B cell (primary cell): ENCODE data around the gene RGS10. TPM values are rescaled to one million over a fixed set of nuclear protein-coding genes. Genes with fewer than 3 reads are reported as not detected.
A peak's percentile ranks its signal among the peaks of the same experiment; 100 is the strongest.

Experiments
- ATAC-seq: fragments of 200-7000 bp; cut with Tn5 transposase; one replicate; pipeline ENCODE4 v1.10.0; 2021; ENCODE audit warnings: low read depth, mild to moderate bottlenecking, moderate number of reproducible peaks, moderate library complexity
- CTCF ChIA-PET: fragments of 350-600 bp; sonication (Branson Sonifier 250); formaldehyde crosslinking; loops from one replicate; lab custom pipeline; 2021; ENCODE audit warnings: antibody characterized with exemption, inconsistent platforms; lab: Charles Lee
- POLR2A ChIA-PET: fragments of 350-600 bp; sonication (Branson Sonifier 250); formaldehyde crosslinking; loops from one replicate; lab custom pipeline; 2021; ENCODE audit warnings: antibody characterized with exemption; lab: Charles Lee
- DNase-seq: peaks from one replicate; pipeline ENCODE4 v3.0.0; 2013
- H2AFZ ChIP-seq: 2 replicates; pipeline ENCODE4 v1.6.1; 2012; ENCODE audit warnings: mild to moderate bottlenecking, low read depth, low read length; ENCODE audit not compliant: insufficient read depth, poor library complexity, severe bottlenecking
- H3K27ac ChIP-seq, 2 donors: 1 replicate in 1 of 2; 2 replicates in 1 of 2; pipeline ENCODE4 v1.5.1; 2012 to 2013; ENCODE audit warnings: low read length in 2 of 2, mild to moderate bottlenecking in 2 of 2, moderate library complexity in 1 of 2
- H3K27me3 ChIP-seq, 4 experiments: fragments of 200-600 bp in 1 of 4; sonication (generic) in 1 of 4; replicated peaks in 1 of 4; 1 replicate in 2 of 4; 2 replicates in 2 of 4; pipeline versions ENCODE4 v1.6.1 to v1.7.0; 2013 to 2016; ENCODE audit warnings: low read length in 3 of 4, mild to moderate bottlenecking in 2 of 4, mixed read lengths in 1 of 4, moderate library complexity in 1 of 4; ENCODE audit not compliant: insufficient read depth in 4 of 4, control insufficient read depth in 3 of 4; ENCODE audit errors: control extremely low read depth in 1 of 4
- H3K36me3 ChIP-seq, 2 experiments: replicated peaks in 1 of 2; 1 replicate in 1 of 2; 2 replicates in 1 of 2; pipeline versions ENCODE4 v1.6.1 to v1.7.1; 2013; ENCODE audit warnings: low read length in 1 of 2; ENCODE audit not compliant: insufficient read depth in 2 of 2, control insufficient read depth in 1 of 2; ENCODE audit errors: control extremely low read depth in 1 of 2, extremely low read depth in 1 of 2
- H3K4me1 ChIP-seq, 2 donors: fragments of 200-600 bp in 1 of 2; sonication (generic) in 1 of 2; 1 replicate in 1 of 2; 2 replicates in 1 of 2; pipeline versions ENCODE4 v1.5.1 to v1.6.1; 2013 to 2017; ENCODE audit warnings: low read length in 2 of 2; ENCODE audit not compliant: control insufficient read depth in 2 of 2, insufficient read depth in 2 of 2
- H3K4me2 ChIP-seq: replicated peaks from 2 replicates; pipeline ENCODE3; 2012; ENCODE audit warnings: mild to moderate bottlenecking, low read depth, low read length; ENCODE audit not compliant: poor library complexity, severe bottlenecking
- H3K4me3 ChIP-seq, 5 experiments: fragments of 200-600 bp in 1 of 5; sonication (generic) in 1 of 5; 1 replicate in 3 of 5; 2 replicates in 2 of 5; pipeline versions ENCODE4 v1.5.1 to v1.7.0; 2011 to 2016; ENCODE audit warnings: low read length in 4 of 5, mild to moderate bottlenecking in 4 of 5, low read depth in 2 of 5, control low read depth in 1 of 5, moderate library complexity in 1 of 5; ENCODE audit not compliant: insufficient read depth in 1 of 5; ENCODE audit errors: control extremely low read depth in 1 of 5, extremely low read depth in 1 of 5
- H3K79me2 ChIP-seq: fragments of 200-600 bp; sonication (generic); one replicate; pipeline ENCODE4 v1.6.0; 2016; ENCODE audit warnings: low read length; ENCODE audit not compliant: control insufficient read depth, insufficient read depth
- H3K9ac ChIP-seq: fragments of 200-600 bp; sonication (generic); 2 replicates; pipeline ENCODE4 v1.6.1; 2017; ENCODE audit warnings: mild to moderate bottlenecking, low read length, moderate library complexity
- H3K9me3 ChIP-seq, 3 donors: one replicate each; pipeline versions ENCODE4 v1.6.1 to v1.7.1; 2013; ENCODE audit warnings: low read length in 2 of 3; ENCODE audit not compliant: control insufficient read depth in 2 of 3, insufficient read depth in 1 of 3; ENCODE audit errors: control extremely low read depth in 1 of 3
- H4K20me1 ChIP-seq: 2 replicates; pipeline ENCODE4 v1.6.0; 2012; ENCODE audit warnings: mild to moderate bottlenecking, low read length; ENCODE audit not compliant: insufficient read depth, control insufficient read depth, poor library complexity, severe bottlenecking
- H3K27ac Mint-ChIP-seq: one replicate; pipeline ENCODE4 v1.8.0; 2021; ENCODE audit warnings: mixed read lengths
- H3K27me3 Mint-ChIP-seq: one replicate; pipeline ENCODE4 v1.8.0; 2021; ENCODE audit warnings: mixed read lengths
- H3K4me1 Mint-ChIP-seq: one replicate; pipeline ENCODE4 v1.8.0; 2021; ENCODE audit warnings: mixed read lengths
- H3K4me3 Mint-ChIP-seq: one replicate; pipeline ENCODE4 v1.8.0; 2021; ENCODE audit warnings: mixed read lengths
- H3K9me3 Mint-ChIP-seq: one replicate; pipeline ENCODE4 v1.8.0; 2022; ENCODE audit warnings: mixed read lengths; ENCODE audit not compliant: insufficient read depth
- EZH2 ChIP-seq: IDR thresholded peaks from 2 replicates; pipeline ENCODE4 v1.6.1; 2012; ENCODE audit warnings: borderline replicate concordance, low read depth, mild to moderate bottlenecking, moderate library complexity, low read length; ENCODE audit not compliant: insufficient read depth, poor library complexity, severe bottlenecking
- WGBS: methylation state at CpG from one replicate; pipeline ENCODE4 v1.1.5; 2013; ENCODE audit warnings: missing lambda C conversion rate; ENCODE audit not compliant: insufficient coverage; 5-methylcytosine and 5-hydroxymethylcytosine counted together
- intact Hi-C: fragments of 100-400 bp; cut with micrococcal nuclease; formaldehyde crosslinking; loops from one replicate; pipeline ENCODE4 v1.10.0; 2022
- polyA plus RNA-seq: library from polyadenylated mRNA; depleted of rRNA; stranded (reverse); fragments of >200 nt; gene quantifications from 2 replicates; pipeline ENCODE4 v1.2.3, GENCODE V29; 2012
- total RNA-seq, 2 donors: library from RNA; stranded (reverse); fragments of 120-200 nt in 1 of 2; gene quantifications; 1 replicate in 1 of 2; 2 replicates in 1 of 2; pipeline versions ENCODE4 v1.2.3 to v1.2.4, GENCODE V29; 2013 to 2022
- TF ChIP-seq, protein P1 (sequence below): fragments of 200-600 bp; IDR thresholded peaks from one replicate; pipeline ENCODE4 v1.8.0; 2022; ENCODE audit warnings: antibody characterized with exemption, mild to moderate bottlenecking

RGS10 gene
- total and polyA plus RNA-seq, 2 donors (not counting 1 experiment from before 2014, with no cell fraction given), result 10.9 to 20.3 TPM

GRCh38 chr10:119497243-119497642 is 45.3 kb downstream of the RGS10 start:
- POLR2A ChIA-PET, result no interaction called here
- H3K9me3 Mint-ChIP-seq, result no peaks in the 10 kb centered on the region
- Histone ChIP-seq H3K27ac (no peak overlapping the region), H3K4me2 (no peak overlapping the region), H3K79me2 (no peaks in the 10 kb centered on the region), H3K4me1 (peaks cover 6 to 7% of the 10 kb centered on the region in 2 donors), H3K9ac (no peak overlapping the region), H3K36me3 (peaks cover 0 to 4% of the 10 kb centered on the region in 2 experiments), H4K20me1 (no peaks in the 10 kb centered on the region), H3K4me3 (no peak overlapping the region), H3K27me3 (no peaks in the 10 kb centered on the region), H3K9me3 (no peaks in the 10 kb centered on the region), H2AFZ (no peak overlapping the region)
- H3K4me1 Mint-ChIP-seq, result peaks cover 16% of the 10 kb centered on the region
- no peaks in the 10 kb centered on the region for H3K27me3 Mint-ChIP-seq
- WGBS, result 100% methylated on average over 7 of the region's 9 CpGs
- intact Hi-C loops, result no loop called here
- no peak overlapping the region for H3K27ac Mint-ChIP-seq
- ATAC-seq (no peak), DNase-seq (no peak)
- no peak overlapping the region for H3K4me3 Mint-ChIP-seq
- no peak for TF ChIP-seq EZH2
- TF ChIP-seq, protein P1, sequence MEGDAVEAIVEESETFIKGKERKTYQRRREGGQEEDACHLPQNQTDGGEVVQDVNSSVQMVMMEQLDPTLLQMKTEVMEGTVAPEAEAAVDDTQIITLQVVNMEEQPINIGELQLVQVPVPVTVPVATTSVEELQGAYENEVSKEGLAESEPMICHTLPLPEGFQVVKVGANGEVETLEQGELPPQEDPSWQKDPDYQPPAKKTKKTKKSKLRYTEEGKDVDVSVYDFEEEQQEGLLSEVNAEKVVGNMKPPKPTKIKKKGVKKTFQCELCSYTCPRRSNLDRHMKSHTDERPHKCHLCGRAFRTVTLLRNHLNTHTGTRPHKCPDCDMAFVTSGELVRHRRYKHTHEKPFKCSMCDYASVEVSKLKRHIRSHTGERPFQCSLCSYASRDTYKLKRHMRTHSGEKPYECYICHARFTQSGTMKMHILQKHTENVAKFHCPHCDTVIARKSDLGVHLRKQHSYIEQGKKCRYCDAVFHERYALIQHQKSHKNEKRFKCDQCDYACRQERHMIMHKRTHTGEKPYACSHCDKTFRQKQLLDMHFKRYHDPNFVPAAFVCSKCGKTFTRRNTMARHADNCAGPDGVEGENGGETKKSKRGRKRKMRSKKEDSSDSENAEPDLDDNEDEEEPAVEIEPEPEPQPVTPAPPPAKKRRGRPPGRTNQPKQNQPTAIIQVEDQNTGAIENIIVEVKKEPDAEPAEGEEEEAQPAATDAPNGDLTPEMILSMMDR, result no peak
- CTCF ChIA-PET, result no interaction called here

DNA sequence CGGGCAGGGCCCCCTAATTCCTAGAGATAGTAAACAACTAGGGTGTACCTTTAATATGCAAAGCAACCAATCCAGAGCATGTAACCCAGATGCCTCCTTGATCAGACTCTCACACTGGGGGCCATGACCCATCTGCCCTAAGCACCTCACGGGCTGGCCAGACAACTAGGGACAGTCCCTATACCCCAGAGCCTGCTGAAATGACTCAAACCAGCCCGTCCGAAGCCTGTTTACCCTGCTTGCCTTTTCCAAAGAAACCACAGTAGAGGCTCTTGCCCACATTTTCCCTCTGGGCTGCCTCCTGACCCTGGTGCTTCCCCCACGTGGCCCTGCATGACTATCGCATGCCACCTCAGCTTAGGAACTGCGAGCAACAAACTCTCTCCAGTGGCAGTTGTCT is 46.2 kb downstream of the RGS10 start:
- no peaks in the 10 kb centered on the region for H4K20me1 ChIP-seq
- peaks cover 0 to 4% of the 10 kb centered on the region in 2 experiments for H3K36me3 ChIP-seq
- no peak overlapping the region for H3K4me2 ChIP-seq
- H3K79me2 ChIP-seq, result no peaks in the 10 kb centered on the region
- H3K4me1 Mint-ChIP-seq, result peaks cover 10% of the 10 kb centered on the region
- no peaks in the 10 kb centered on the region for H3K9me3 Mint-ChIP-seq
- H3K27ac Mint-ChIP-seq, result no peak overlapping the region
- H3K9ac ChIP-seq, result no peak overlapping the region
- H3K4me3 ChIP-seq, result no peak overlapping the region
- DNase-seq, result no peak
- ChIA-PET POLR2A (no interaction called here), CTCF (no interaction called here)
- 61% methylated on average over 7 of the region's 7 CpGs for WGBS
- H3K27me3 ChIP-seq, result no peaks in the 10 kb centered on the region
- H3K27me3 Mint-ChIP-seq, result no peaks in the 10 kb centered on the region
- H3K9me3 ChIP-seq, result no peaks in the 10 kb centered on the region
- peak; percentile 21 for ATAC-seq
- no peak overlapping the region for H3K27ac ChIP-seq
- no peaks in the 10 kb centered on the region for H3K4me1 ChIP-seq
- TF ChIP-seq, protein P1, result no peak
- TF ChIP-seq EZH2, result no peak
- intact Hi-C loops, result no loop called here
- H2AFZ ChIP-seq, result no peak overlapping the region
- H3K4me3 Mint-ChIP-seq, result no peak overlapping the region
